ENCODE results near the gene TANC2.
"Not testable (repeated sequence)": the region's sequence is repeated elsewhere in the genome, so short reads cannot be mapped to it uniquely, and the experiment has no call there.

The TANC2 gene

GRCh38 chr17:62964506-62964905 is 1.5 kb upstream of the TANC2 start:
- no peak for DNase-seq (ENCODE audit: low read depth in 2 of 2)

- peak; percentile 0 to 31 for DNase-seq (ENCODE audit: low read depth in 2 of 2)
Observed at GRCh38 chr17:62965174-62965685, 805 bp upstream of the TANC2 start.

DNA sequence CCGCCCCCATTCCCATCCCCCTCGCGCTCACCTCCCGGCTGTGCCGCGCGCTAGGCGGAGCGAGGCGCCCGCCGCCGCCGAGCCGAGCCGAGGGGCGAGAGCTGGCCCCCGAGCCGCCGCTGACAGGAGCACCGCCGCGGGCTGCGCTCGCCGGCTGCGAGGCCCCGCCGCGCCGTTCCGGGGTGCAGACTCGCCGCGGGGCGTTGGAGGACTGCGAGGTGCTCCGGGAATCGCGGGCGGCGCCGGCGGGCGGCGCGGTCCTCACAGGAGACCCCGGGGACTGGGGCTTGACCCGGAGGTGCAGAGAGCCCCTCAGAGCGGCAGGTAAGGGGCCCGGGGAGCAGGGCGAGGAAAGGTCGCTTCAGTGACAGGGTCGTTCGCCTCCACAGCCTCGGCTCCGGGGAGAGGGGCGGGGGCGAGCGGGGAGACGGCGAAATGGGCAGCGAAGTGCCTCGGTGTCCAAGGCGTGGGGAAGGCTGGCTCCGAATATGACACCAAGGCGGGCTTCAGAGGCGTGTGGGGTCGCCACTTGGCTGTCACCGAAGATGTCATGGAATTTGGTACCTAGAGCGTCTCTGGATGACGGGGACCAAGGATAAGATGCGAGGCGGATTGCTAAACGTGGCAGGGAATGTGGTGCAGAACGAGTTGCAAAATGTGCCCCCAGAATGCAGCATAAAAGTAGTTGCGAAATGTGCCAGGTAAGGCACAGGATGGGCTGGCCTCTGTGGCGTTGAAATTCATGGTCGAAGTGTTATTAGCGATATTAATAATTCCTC is 580 bp downstream of the TANC2 start:
- peak; percentile 30 to 38 for DNase-seq (ENCODE audit: low read depth in 2 of 2)

DNA sequence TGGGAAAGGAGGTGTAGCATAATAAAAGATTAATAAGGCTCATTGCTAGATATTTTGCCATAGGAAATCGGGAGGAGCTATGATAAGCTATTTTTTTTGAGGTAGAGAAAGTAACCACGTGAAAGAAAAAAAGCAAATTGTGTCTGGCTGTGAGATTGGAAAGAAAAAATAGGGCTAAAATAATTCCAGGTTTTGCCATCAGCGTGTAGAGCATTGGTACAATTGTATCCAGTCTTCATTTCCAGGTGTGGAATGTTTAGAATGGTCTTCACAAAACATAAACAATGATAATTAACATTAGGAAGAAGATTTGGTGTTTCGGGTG is 1.1 kb downstream of the TANC2 start:
- DNase-seq (ENCODE audit: low read depth in 2 of 2): no peak

- DNase-seq (ENCODE audit: low read depth in 2 of 2): peak in 1 of 2 experiments; percentile 9
Observed at GRCh38 chr17:62968445-62968923, 2.4 kb downstream of the TANC2 start.

GRCh38 chr17:62970610-62971009 is 4.6 kb downstream of the TANC2 start:
- DNase-seq (ENCODE audit: low read depth in 2 of 2): no peak

- no peak for DNase-seq (ENCODE audit: low read depth in 2 of 2)
Observed at GRCh38 chr17:62971853-62972252, 5.8 kb downstream of the TANC2 start.

GRCh38 chr17:62974788-62975187 is 8.8 kb downstream of the TANC2 start:
- DNase-seq (ENCODE audit: low read depth in 2 of 2): no peak

DNA sequence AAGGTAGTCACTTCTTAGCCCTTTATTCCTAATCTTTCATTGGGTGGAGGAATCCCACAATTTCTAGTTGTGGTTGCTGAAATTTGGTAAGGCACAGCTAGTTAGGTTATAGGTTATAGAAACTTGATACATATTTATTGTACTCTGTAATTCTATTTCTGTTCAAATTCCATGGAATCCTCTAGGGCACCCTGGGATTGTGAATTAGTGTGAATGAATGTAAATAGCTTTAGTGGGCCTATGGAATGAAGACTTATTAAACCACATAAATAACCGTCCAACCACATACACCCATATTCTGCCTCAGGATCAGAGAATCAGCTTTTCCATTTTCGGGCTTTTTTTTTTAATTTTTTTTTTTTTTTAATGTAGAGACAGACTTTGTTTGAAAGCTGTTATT is 9.2 kb downstream of the TANC2 start:
- DNase-seq (ENCODE audit: low read depth in 2 of 2): no peak

DNA sequence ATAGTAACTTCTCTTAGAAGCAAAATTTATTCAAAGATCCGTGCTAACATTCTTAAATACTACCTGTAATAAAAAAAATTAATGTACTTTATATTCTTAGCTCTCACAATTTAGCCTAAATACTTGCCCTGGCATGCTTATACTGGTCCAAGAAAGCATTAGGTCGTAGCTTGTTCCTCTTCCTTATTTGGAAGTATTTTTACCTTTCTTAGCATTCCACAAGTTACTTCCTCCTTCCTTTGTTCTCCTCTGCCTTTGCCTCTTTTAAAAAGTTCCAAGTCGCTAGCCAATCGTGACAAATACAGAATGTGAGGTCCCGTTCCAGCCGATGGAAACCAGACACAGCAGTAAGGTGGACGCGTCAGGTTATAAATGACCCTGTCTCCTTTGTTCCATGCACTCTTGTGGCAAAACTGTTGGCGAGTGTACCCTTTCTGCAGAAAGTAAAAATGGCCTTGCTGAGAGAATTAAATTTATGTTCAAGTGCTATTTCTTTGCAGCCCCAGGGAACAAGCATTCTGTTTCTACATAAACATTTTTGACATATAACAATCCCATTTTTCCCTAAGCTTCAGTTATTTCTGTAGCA is 10.7 kb downstream of the TANC2 start:
- not testable (repeated sequence) for DNase-seq (ENCODE audit: low read depth in 2 of 2)

DNA sequence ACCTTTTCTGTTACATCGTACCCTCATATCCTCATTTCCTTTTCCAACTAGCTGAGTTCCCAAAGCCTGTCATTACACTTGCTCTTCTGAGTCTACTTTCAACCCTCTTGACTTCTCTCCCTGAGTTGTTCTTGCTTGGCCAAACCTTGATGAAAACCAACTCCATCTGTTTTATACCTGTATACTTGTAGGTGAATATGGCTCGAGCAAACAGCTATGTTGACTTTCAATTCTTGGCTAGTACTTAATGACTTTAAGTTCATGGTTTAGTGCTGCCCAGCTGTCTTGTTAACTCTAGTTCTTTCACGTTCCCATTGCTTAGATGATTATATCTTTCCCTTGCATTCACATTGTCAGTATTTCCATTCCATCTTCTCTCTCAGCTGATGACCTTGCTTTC is 14.8 kb downstream of the TANC2 start:
- no peak for DNase-seq (ENCODE audit: low read depth in 2 of 2)

GRCh38 chr17:62981933-62982332 is 15.9 kb downstream of the TANC2 start:
- DNase-seq (ENCODE audit: low read depth in 2 of 2): no peak

GRCh38 chr17:62984801-62985200 is 18.8 kb downstream of the TANC2 start:
- DNase-seq (ENCODE audit: low read depth in 2 of 2): no peak

GRCh38 chr17:62986549-62986948 is 20.5 kb downstream of the TANC2 start:
- no peak for DNase-seq (ENCODE audit: low read depth in 2 of 2)

DNA sequence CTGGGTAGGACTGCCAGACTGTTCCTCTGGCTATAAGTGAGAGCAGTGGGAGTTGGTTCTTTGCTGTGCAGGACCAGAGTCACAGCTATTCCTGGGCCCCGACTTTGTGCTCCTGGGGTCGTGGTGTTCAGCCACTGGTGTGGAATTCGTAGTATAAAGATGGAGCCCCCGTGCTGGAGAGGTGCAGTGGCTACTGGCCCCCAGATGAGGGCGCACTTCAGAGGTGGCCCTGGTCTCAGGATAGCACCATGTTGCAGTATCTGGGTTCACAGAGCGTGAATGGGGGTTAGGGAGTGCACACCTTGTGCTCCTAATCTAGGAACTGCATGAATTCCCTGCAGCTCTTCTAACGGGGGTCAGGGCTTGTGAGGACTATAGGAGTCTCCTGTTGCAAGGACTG is 21.1 kb downstream of the TANC2 start:
- no peak for DNase-seq (ENCODE audit: low read depth in 2 of 2)

DNA sequence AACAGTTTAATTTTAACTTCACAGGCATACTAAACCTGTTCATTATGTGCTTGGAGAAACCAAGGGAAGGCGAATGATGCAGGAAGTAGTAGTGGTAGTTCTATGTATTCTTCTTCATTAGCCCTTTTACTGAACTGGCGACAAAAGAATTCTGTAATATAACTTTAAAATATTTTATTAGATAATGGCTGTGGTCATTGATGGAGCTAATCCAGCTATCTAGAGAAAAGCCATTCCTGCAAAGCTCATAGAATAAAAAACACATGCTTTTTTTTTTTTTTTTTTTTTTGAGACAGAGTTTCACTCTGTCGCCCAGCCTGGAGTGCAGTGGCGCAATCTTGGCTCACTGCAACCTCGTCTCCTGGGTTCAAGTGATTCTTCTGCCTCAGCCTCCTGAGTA is 23.5 kb downstream of the TANC2 start:
- DNase-seq (ENCODE audit: low read depth in 2 of 2): no peak

DNA sequence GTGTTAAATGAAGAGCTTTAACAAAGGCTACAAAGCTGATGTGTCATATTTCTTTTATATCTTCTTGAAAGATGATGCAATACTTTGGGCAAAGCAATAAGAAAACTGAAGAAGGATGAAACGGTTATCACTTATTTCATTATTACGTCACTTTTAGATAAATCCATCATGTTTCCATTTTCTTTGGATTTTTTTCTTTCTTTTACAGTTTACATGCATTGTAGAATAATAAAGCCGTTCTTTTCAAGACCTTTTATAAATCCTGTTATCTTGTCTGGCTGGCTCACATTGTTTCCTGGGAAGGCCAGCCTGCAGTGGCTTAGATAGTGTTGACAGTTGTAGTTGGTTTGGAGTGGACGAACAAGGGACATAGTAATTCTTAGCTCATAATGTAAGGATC is 28.9 kb downstream of the TANC2 start:
- no peak for DNase-seq (ENCODE audit: low read depth in 2 of 2)

DNA sequence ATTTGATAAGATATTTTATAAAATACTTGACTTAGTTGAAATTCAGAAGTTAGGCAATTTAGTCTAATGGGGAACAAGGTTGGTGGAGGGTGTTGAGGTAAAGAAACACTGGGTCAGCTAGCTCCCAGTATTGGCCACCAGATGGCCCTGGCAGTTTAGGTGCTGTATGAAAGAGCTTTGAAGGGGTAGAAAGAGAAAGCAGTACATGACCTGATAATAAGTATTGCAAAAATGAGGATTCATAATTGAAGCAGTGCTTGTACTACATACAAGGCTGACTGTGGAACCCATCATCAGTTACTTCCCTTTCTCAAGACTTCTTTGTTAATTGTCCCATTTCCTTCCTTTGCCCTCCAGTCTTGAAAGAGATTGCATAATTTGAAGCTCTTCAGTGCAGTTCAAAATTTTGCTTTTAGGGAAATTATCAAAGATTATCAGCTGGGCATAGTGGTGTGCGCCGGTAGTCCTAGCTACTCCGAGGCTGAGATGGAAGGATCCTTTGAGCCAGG is 29.4 kb downstream of the TANC2 start:
- no peak for DNase-seq (ENCODE audit: low read depth in 2 of 2)

DNA sequence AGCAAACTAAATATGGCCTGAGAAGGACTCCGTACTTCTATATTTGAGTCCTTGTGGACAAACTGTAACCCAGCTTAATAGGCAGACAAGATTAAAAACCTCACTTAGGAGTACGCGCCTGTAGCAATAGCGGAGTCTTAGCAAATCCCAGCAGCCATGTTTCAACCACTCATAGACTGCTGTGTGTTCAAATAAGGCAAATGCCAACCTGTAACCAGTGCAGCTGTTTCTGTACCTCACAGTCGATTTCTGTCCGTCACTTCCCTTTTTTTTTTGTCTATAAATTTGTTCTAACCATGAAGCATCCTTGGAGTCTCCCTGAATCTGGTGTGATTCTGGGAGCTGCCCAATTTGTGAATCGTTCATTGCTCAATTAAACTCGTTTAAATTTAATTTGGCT is 30.2 kb downstream of the TANC2 start:
- DNase-seq (ENCODE audit: low read depth in 2 of 2): no peak

DNA sequence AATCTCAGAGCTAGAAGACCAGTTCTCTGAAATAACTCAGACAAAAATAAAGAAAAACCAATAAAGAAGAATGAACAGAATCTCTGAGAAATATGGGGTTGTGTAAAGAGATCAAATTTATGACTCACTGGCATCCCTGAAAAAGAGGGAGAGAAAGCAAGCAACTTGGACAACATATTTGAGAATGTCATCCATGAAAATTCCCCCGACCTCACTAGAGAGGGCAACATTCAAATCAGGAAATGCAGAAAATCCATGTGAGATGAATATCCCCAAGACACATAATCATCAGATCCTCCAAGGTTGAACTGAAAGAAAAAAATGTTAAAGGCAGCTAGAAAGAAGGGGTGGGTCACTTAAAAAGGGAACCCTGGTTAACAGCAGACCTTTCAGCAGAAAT is 32.1 kb downstream of the TANC2 start:
- no peak for DNase-seq (ENCODE audit: low read depth in 2 of 2)

GRCh38 chr17:62998665-62999393 is 32.8 kb downstream of the TANC2 start:
- no peak for DNase-seq (ENCODE audit: low read depth in 2 of 2)

DNA sequence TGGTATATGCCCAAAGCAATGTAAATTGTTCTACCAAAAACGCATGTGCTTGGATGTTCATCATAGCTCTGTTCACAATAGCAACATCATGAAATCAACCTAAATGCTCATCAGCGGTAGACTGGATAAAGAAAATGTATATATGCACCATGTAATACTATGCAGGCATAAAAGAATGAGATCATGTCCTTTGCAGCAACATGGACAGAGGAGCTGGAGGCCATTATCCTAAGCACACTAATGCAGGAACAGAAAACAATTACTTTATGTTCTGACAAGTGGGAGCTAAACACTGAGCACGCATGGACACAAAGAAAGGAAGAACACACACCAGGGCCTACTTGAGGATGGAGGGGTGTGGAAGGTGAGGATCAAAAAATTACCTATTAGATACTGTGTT is 33.7 kb downstream of the TANC2 start:
- DNase-seq (ENCODE audit: low read depth in 2 of 2): no peak

Measured in stimulated activated CD4-positive, alpha-beta T cell treated with anti-CD3 and anti-CD28 coated beads, Interleukin-12 subunit alpha, Interleukin-12 subunit beta, amount 100 ng/mL, for 24 hours (primary cell).